HepG2 (cell line): Measurements from ENCODE around the gene MSMO1. TPM values are rescaled to one million over a fixed set of nuclear protein-coding genes. Genes with fewer than 3 reads are reported as not detected.
"Not testable (repeated sequence)": the region's sequence is repeated elsewhere in the genome, so short reads cannot be mapped to it uniquely, and the experiment has no call there.

Experiments
- ATAC-seq: fragments of 200-7000 bp; cut with Tn5 transposase; 3 replicates; pipeline ENCODE4 v1.9.1; 2020; ENCODE audit warnings: mild to moderate bottlenecking, moderate library complexity
- BruUV-seq: library from RNA; stranded (reverse); fragments of 400-500 nt; replicated peaks from 2 replicates; lab custom pipeline; 2021; lab: Mats Ljungman, UMichigan
- CTCF ChIA-PET: fragments of 300-600 bp; formaldehyde crosslinking; extraction: SDS; loops from one replicate; lab custom pipeline; 2021; ENCODE audit warnings: low total read pairs, inconsistent platforms, low intra/inter-chr PET ratio; lab: Yijun Ruan, JAX
- POLR2A ChIA-PET: fragments of 350-600 bp; sonication (Branson Sonifier 250); formaldehyde crosslinking; loops from one replicate; lab custom pipeline; 2020; ENCODE audit warnings: antibody characterized with exemption, inconsistent platforms; lab: Yijun Ruan, JAX
- DNase-seq: peaks from one replicate; pipeline ENCODE4 v3.0.0-alpha.2; 2015; ENCODE audit warnings: low spot score
- FAIRE-seq: peaks from 3 replicates; lab custom pipeline; 2011; peaks lifted over from hg19 to GRCh38; lab: Jason Lieb, UNC
- H2AFZ ChIP-seq: one replicate; pipeline ENCODE4 v1.6.1; 2011; ENCODE audit warnings: low read length, inconsistent platforms
- H3K27ac ChIP-seq: fragments of 300-600 bp; 3 replicates; pipeline ENCODE4 v1.8.0; 2011; ENCODE audit warnings: mixed run types, mild to moderate bottlenecking, mixed read lengths, low read length, inconsistent platforms; ENCODE audit not compliant: insufficient read depth; ENCODE audit errors: extremely low read length
- H3K27me3 ChIP-seq, 2 experiments: fragments of 200-600 bp in 1 of 2; 2 replicates in 1 of 2; 3 replicates in 1 of 2; pipeline versions ENCODE4 v1.6.0 to v1.8.0; 2011; ENCODE audit warnings: low read length in 2 of 2, mild to moderate bottlenecking in 2 of 2, moderate library complexity in 2 of 2, inconsistent platforms in 1 of 2; ENCODE audit not compliant: insufficient read depth in 2 of 2, control insufficient read depth in 1 of 2
- H3K36me3 ChIP-seq, 2 experiments: fragments of 200-600 bp in 1 of 2; replicated peaks in 1 of 2; 2 replicates in 1 of 2; 3 replicates in 1 of 2; pipeline versions ENCODE4 v1.5.1 to v1.8.0; 2011; ENCODE audit warnings: low read length in 2 of 2, inconsistent platforms in 1 of 2; ENCODE audit not compliant: insufficient read depth in 2 of 2, control insufficient read depth in 1 of 2
- H3K4me1 ChIP-seq: 2 replicates; pipeline ENCODE4 v1.5.1; 2012; ENCODE audit warnings: low read length, inconsistent platforms; ENCODE audit not compliant: insufficient read depth
- H3K4me2 ChIP-seq: 2 replicates; pipeline ENCODE4 v1.6.0; 2011; ENCODE audit warnings: low read depth, low read length, inconsistent platforms
- H3K4me3 ChIP-seq, 3 experiments: fragments of 200-600 bp in 1 of 3; sonication (generic), shearing (Covaris generic) in 1 of 3; replicated peaks in 1 of 3; 2 replicates each; pipeline ENCODE4 v1.5.1; 2011 to 2016; ENCODE audit warnings: low read length in 3 of 3, inconsistent platforms in 2 of 3, low read depth in 2 of 3, mild to moderate bottlenecking in 2 of 3, control low read depth in 1 of 3, mixed read lengths in 1 of 3; ENCODE audit not compliant: insufficient read depth in 1 of 3
- H3K79me2 ChIP-seq: one replicate; pipeline ENCODE4 v1.6.1; 2011; ENCODE audit warnings: low read length, inconsistent platforms; ENCODE audit not compliant: insufficient read depth
- H3K9ac ChIP-seq: 2 replicates; pipeline ENCODE4 v1.6.0; 2011; ENCODE audit warnings: mild to moderate bottlenecking, low read depth, low read length, inconsistent platforms; ENCODE audit not compliant: insufficient read depth
- H3K9me3 ChIP-seq: 2 replicates; pipeline ENCODE4 v1.5.1; 2012; ENCODE audit warnings: mild to moderate bottlenecking, low read length
- H4K20me1 ChIP-seq: 2 replicates; pipeline ENCODE4 v1.6.0; 2011; ENCODE audit warnings: inconsistent platforms, mild to moderate bottlenecking, low read length, moderate library complexity; ENCODE audit not compliant: insufficient read depth
- ARNTL ChIP-seq: sonication (generic); formaldehyde crosslinking; IDR thresholded peaks from 2 replicates; pipeline ENCODE4 v1.4.0; 2020; ENCODE audit warnings: mild to moderate bottlenecking, missing genetic modification reagents
- CBX5 ChIP-seq: sonication (generic); formaldehyde crosslinking; IDR thresholded peaks from 2 replicates; pipeline ENCODE4 v1.4.0; 2020; ENCODE audit warnings: missing genetic modification reagents, borderline replicate concordance
- MIER3 ChIP-seq: IDR thresholded peaks from 2 replicates; pipeline ENCODE4 v1.6.1; 2016; ENCODE audit warnings: missing compliant biosample characterization, borderline replicate concordance
- SRY ChIP-seq: sonication (generic); formaldehyde crosslinking; IDR thresholded peaks from 2 replicates; pipeline ENCODE4 v1.8.0; 2022; ENCODE audit warnings: mild to moderate bottlenecking, missing genetic modification reagents
- TGIF2 ChIP-seq: IDR thresholded peaks from 2 replicates; pipeline ENCODE4 v1.6.1; 2016; ENCODE audit warnings: control low read depth, missing compliant biosample characterization
- ZNF501 ChIP-seq: sonication (generic); formaldehyde crosslinking; IDR thresholded peaks from 2 replicates; pipeline ENCODE4 v1.5.1; 2020; ENCODE audit warnings: mild to moderate bottlenecking, moderate library complexity, missing genetic modification reagents
- ZNF616 ChIP-seq: sonication (generic); formaldehyde crosslinking; IDR thresholded peaks from 2 replicates; pipeline ENCODE4 v1.5.0; 2020; ENCODE audit warnings: low read depth, mild to moderate bottlenecking, missing genetic modification reagents
- ZNF792 ChIP-seq: IDR thresholded peaks from 2 replicates; pipeline ENCODE4 v1.6.1; 2016
- ZNF879 ChIP-seq: sonication (generic); formaldehyde crosslinking; IDR thresholded peaks from 2 replicates; pipeline ENCODE4 v1.8.1; 2023; ENCODE audit warnings: missing genetic modification reagents
- WGBS: methylation state at CpG from one replicate; pipeline ENCODE4 v1.1.6; 2017; ENCODE audit warnings: low lambda C conversion rate; 5-methylcytosine and 5-hydroxymethylcytosine counted together
- in situ Hi-C: cut with HindIII; loops from 2 replicates; pipeline ENCODE4 v1.10.0; 2017; ENCODE audit warnings: low pct_unique_long_range_greater_than_20kb; ENCODE audit not compliant: extremely low pct_ligation_motif_present
- intact Hi-C: fragments of 100-400 bp; cut with micrococcal nuclease; formaldehyde crosslinking; loops from one replicate; pipeline ENCODE4 v1.10.0; 2022; ENCODE audit not compliant: unreplicated experiment
- polyA plus RNA-seq, 8 experiments: library from polyadenylated mRNA; depleted of rRNA in 3 of 8; stranded (reverse) in 7 of 8; unstranded in 1 of 8; fragments of >200 nt; fragmentation: Illumina TruSeq in 4 of 8; extraction: Trizol in 4 of 8; gene quantifications; 2 replicates each; pipeline versions ENCODE4 v1.2.1 to v1.2.3, GENCODE V29; 2011 to 2016; ENCODE audit warnings: low read depth in 4 of 8, missing spikeins in 1 of 8, mixed read lengths in 1 of 8; ENCODE audit not compliant: insufficient read depth in 1 of 8
- total RNA-seq, 5 experiments: library from RNA; depleted of rRNA; stranded (reverse); fragments of >200 nt; fragmentation: Illumina TruSeq; extraction: Trizol; gene quantifications; 2 replicates each; pipeline ENCODE4 v1.2.3, GENCODE V29; 2016; ENCODE audit warnings: low read depth in 1 of 5
- TF ChIP-seq, protein P1 (sequence below): sonication (generic); formaldehyde crosslinking; IDR thresholded peaks from 2 replicates; pipeline ENCODE4 v1.5.0; 2020; ENCODE audit warnings: mild to moderate bottlenecking, missing genetic modification reagents
- TF ChIP-seq, protein P2 (sequence below): sonication (generic); formaldehyde crosslinking; IDR thresholded peaks from 2 replicates; pipeline ENCODE4 v1.4.0; 2020; ENCODE audit warnings: missing genetic modification reagents

The MSMO1 gene
- total and polyA plus RNA-seq, 2 of the 13 experiments (the other 11 are each of a cell fraction or from before 2014, with no cell fraction given) = 98.1 to 216 TPM

- TF ChIP-seq ZNF879 (CRISPR knock-in tag) = peak; percentile 83; the same call in 1 of the 2 replicates
- peak; percentile 48; the same call in 1 of the 2 replicates for TF ChIP-seq SRY
- TF ChIP-seq ARNTL (CRISPR knock-in tag) = peak; percentile 63; the same call in 1 of the 2 replicates
- peak; percentile 38; the same call in 1 of the 2 replicates for TF ChIP-seq MIER3 (CRISPR knock-in tag)
- TF ChIP-seq TGIF2 (CRISPR knock-in tag) = no peak
- TF ChIP-seq, protein P1, sequence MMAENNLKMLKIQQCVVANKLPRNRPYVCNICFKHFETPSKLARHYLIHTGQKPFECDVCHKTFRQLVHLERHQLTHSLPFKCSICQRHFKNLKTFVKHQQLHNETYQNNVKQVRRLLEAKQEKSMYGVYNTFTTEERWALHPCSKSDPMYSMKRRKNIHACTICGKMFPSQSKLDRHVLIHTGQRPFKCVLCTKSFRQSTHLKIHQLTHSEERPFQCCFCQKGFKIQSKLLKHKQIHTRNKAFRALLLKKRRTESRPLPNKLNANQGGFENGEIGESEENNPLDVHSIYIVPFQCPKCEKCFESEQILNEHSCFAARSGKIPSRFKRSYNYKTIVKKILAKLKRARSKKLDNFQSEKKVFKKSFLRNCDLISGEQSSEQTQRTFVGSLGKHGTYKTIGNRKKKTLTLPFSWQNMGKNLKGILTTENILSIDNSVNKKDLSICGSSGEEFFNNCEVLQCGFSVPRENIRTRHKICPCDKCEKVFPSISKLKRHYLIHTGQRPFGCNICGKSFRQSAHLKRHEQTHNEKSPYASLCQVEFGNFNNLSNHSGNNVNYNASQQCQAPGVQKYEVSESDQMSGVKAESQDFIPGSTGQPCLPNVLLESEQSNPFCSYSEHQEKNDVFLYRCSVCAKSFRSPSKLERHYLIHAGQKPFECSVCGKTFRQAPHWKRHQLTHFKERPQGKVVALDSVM (CRISPR knock-in tag) = no peak; the same call in 1 of the 2 replicates
- no peak; the same call in 1 of the 2 replicates for TF ChIP-seq ZNF616 (CRISPR knock-in tag)
- TF ChIP-seq ZNF501 = peak; percentile 96
- no peak for TF ChIP-seq CBX5
- peak; percentile 81 for TF ChIP-seq ZNF792 (CRISPR knock-in tag)
Measured at GRCh38 chr4:165327211-165328100, at the start of gene MSMO1 (continued).

DNA sequence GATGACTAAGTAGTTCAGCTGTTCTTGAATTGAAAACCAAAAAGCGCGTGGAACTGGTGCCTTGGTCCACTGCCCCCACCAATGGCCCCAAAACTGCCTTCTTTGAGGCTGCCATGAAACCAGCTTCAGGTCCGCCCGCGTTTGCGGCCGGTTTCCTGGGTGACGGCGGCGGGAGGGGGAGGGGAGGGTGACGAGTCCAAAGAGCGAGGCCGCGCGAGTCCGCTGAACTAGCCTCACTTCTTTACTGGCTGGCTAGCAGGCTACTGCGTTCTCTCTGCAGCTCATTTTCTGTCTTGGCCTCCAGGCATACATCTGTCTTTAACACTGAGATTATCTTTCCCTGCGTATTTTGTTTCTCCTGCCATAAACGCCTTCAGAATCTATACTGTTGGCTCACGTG lies 47.9 kb upstream of the MSMO1 start:
- H3K4me3 ChIP-seq, H3K4me1 ChIP-seq, H3K79me2 ChIP-seq, DNase-seq, FAIRE-seq, H3K27ac ChIP-seq, H2AFZ ChIP-seq, H3K27me3 ChIP-seq, BruUV-seq, ATAC-seq, H3K4me2 ChIP-seq, H3K9me3 ChIP-seq, H3K36me3 ChIP-seq, H4K20me1 ChIP-seq, in situ Hi-C loops, intact Hi-C loops, POLR2A ChIA-PET, H3K9ac ChIP-seq, CTCF ChIA-PET: not testable (repeated sequence)
- WGBS = 97% methylated on average over 20 of the region's 20 CpGs
- TF ChIP-seq, protein P2, sequence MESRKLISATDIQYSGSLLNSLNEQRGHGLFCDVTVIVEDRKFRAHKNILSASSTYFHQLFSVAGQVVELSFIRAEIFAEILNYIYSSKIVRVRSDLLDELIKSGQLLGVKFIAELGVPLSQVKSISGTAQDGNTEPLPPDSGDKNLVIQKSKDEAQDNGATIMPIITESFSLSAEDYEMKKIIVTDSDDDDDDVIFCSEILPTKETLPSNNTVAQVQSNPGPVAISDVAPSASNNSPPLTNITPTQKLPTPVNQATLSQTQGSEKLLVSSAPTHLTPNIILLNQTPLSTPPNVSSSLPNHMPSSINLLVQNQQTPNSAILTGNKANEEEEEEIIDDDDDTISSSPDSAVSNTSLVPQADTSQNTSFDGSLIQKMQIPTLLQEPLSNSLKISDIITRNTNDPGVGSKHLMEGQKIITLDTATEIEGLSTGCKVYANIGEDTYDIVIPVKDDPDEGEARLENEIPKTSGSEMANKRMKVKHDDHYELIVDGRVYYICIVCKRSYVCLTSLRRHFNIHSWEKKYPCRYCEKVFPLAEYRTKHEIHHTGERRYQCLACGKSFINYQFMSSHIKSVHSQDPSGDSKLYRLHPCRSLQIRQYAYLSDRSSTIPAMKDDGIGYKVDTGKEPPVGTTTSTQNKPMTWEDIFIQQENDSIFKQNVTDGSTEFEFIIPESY (CRISPR knock-in tag) = peak; percentile 79
